GM12865 (cell line): ENCODE data around the gene COMT.

Experiments
- DNase-seq: peaks from one replicate; pipeline ENCODE4 v3.0.0; 2010; ENCODE audit warnings: low read depth
- H3K4me3 ChIP-seq: 2 replicates; pipeline ENCODE4 v1.5.1; 2011; ENCODE audit warnings: mild to moderate bottlenecking, low read depth, low read length, control low read depth
- TF ChIP-seq, protein P1 (sequence below): IDR thresholded peaks from 2 replicates; pipeline ENCODE4 v1.5.1; 2011; ENCODE audit warnings: low read length, control low read depth, low read depth, inconsistent platforms; ENCODE audit not compliant: insufficient read depth; ENCODE audit errors: missing control alignments

COMT gene

DNA sequence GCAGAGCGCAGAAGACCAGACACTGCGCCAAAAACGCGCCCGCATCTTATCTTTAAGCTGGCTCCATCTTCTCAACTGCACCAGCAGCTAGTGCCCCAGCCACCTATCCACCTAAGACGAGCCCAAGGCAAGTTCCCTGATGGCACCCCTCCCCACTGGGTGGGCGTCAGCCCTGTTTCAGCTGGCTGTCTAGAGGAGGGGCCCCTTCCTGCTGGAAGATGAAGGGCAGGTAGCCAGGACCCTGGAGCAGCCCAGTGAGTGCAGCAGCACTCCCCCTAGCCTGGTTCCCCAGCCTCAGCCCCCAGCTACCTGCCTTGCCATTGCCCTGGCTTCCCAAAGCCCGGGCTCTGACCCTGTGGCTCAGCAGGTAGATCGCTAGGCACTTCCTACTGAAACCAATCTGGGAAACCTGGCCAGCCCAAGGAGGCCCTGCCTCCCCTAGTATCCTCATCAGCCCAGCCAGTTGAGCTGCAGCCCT lies 46.8 kb downstream of the COMT start:
- no peak overlapping the region for H3K4me3 ChIP-seq
- TF ChIP-seq, protein P1, sequence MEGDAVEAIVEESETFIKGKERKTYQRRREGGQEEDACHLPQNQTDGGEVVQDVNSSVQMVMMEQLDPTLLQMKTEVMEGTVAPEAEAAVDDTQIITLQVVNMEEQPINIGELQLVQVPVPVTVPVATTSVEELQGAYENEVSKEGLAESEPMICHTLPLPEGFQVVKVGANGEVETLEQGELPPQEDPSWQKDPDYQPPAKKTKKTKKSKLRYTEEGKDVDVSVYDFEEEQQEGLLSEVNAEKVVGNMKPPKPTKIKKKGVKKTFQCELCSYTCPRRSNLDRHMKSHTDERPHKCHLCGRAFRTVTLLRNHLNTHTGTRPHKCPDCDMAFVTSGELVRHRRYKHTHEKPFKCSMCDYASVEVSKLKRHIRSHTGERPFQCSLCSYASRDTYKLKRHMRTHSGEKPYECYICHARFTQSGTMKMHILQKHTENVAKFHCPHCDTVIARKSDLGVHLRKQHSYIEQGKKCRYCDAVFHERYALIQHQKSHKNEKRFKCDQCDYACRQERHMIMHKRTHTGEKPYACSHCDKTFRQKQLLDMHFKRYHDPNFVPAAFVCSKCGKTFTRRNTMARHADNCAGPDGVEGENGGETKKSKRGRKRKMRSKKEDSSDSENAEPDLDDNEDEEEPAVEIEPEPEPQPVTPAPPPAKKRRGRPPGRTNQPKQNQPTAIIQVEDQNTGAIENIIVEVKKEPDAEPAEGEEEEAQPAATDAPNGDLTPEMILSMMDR: no peak
- DNase-seq: no peak

DNA sequence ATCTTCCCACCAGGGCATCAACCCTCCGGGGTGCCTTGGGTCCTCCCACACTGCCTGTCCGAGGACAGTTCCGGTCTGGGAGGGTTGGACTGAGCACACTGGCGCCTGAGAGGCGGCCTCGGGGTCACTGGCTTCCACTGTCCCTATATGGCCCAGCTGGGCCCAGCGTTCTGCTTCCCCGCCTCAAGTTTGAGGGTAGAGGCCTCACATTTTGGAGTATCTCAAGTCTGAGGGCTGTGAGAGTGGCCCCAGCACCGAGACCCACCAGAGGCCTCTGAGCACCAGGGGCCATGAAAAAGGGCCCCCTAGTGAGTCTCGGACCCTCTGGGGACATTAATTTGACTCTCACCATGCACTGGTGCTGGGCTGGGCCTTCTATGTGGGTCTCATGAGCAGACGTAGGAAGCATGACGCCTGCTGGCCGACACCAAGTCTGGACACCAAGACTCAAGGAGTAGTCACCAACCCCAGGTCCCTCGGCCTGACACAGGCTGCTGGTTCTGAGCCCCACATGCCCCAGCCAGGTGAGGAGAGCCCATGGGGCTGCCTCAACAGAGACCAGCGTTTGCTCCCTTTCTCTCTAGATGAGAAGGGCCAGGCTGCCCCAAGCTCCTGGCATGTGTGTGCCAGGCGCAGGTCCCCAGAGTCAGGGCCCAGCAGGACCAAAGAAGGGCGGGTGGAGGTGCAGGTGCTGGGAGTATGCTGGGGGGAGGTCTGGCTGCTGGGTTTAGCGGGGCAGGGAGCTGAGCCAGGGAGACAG lies 47.6 kb downstream of the COMT start:
- TF ChIP-seq, protein P1: no peak
- H3K4me3 ChIP-seq: no peak overlapping the region
- no peak for DNase-seq

DNA sequence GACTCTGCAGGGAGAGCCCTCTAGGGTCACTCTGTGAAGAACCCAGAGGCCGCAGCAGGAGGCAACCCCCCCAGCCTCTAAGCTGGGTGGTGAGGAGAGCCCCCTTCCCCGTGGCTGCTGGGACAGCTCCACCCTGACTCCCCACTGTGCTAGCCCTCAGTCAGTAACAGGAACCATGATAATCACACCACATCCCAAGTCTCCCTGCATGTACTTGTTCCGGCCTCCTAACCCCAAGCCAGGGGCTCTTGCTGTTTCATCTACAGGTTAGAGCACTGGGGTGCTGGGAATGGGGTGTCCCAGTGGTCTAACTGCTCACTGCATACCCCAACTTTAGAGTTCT lies 48.1 kb downstream of the COMT start:
- TF ChIP-seq, protein P1: no peak
- H3K4me3 ChIP-seq: no peak overlapping the region
- DNase-seq: no peak

DNA sequence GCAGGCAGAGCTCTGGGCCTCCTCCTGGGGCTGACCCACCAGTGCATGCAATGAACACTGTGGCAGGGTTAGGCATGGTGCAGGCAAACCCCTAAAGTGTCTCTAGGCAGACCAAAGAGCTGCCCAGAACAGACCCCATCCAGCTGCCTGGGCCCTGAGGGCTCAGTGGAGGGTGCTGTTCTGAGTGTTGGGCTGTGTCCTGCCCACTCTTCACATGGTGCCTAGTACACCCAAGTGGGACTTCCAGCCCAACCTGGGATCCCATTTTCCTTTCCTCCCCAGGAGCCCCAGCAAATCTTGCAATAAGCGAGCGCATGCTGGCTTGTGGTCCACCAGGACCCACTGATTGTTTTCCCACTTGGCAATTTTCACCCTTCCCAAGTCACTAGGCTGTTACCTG lies 48.6 kb downstream of the COMT start:
- DNase-seq: no peak
- TF ChIP-seq, protein P1: no peak
- H3K4me3 ChIP-seq: no peak overlapping the region

- TF ChIP-seq, protein P1: no peak
- no peak overlapping the region for H3K4me3 ChIP-seq
- DNase-seq: no peak
Measured at GRCh38 chr22:19990609-19991394, 49.2 kb downstream of the COMT start.

DNA sequence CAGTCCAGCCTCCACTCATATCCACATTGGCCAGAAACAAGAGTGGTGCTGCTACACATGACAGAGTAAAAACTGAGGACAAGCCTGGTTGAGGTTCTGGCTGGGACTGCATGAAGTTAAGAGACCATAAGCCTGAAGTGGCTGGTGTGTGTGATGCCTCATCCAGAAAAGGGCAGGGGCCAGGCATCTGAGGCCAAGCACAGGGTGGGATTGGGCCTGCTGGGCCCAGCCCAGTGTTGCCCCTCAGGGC lies 49.7 kb downstream of the COMT start:
- no peak for DNase-seq
- TF ChIP-seq, protein P1: no peak
- no peak overlapping the region for H3K4me3 ChIP-seq
